IMR-90 (cell line): ENCODE measurements around the gene ADAMTS16. TPM values are rescaled to one million over a fixed set of nuclear protein-coding genes. Genes with fewer than 3 reads are reported as not detected.

Experiments used
- ATAC-seq: fragments of 200-7000 bp; cut with Tn5 transposase; 2 replicates; pipeline ENCODE4 v1.9.1; 2020; ENCODE audit warnings: low read depth, mild to moderate bottlenecking, moderate library complexity
- BruUV-seq: library from RNA; stranded (reverse); fragments of 400-500 nt; replicated peaks from 2 replicates; lab custom pipeline; 2021; lab: Mats Ljungman, UMichigan
- CTCF ChIA-PET: fragments of 300-600 bp; formaldehyde crosslinking; extraction: SDS; loops from one replicate; lab custom pipeline; 2021; ENCODE audit warnings: antibody characterized with exemption; lab: Yijun Ruan, JAX
- POLR2A ChIA-PET: fragments of 300-600 bp; sonication (Branson Sonifier 250); formaldehyde crosslinking; loops from one replicate; lab custom pipeline; 2022; ENCODE audit warnings: antibody characterized with exemption; ENCODE audit not compliant: unreplicated experiment; lab: Charles Lee
- DNase-seq: peaks from one replicate; pipeline ENCODE4 v3.0.0; 2013
- H2AFZ ChIP-seq: replicated peaks from 2 replicates; pipeline ENCODE3; 2013; ENCODE audit warnings: low read length, mild to moderate bottlenecking; ENCODE audit not compliant: poor library complexity
- H2AK5ac ChIP-seq: 2 replicates; pipeline ENCODE4 v1.6.1; 2013; ENCODE audit warnings: low read depth, low read length, inconsistent platforms
- H2AK9ac ChIP-seq: replicated peaks from 2 replicates; pipeline ENCODE3; 2013; ENCODE audit warnings: mild to moderate bottlenecking, low read depth, low read length, moderate library complexity; ENCODE audit not compliant: poor library complexity
- H2BK120ac ChIP-seq: 2 replicates; pipeline ENCODE4 v1.6.1; 2013; ENCODE audit warnings: low read depth, low read length, inconsistent platforms
- H2BK15ac ChIP-seq: 3 replicates; pipeline ENCODE4 v1.6.1; 2013; ENCODE audit warnings: low read depth, low read length, inconsistent platforms
- H2BK20ac ChIP-seq: 2 replicates; pipeline ENCODE4 v1.6.1; 2013; ENCODE audit warnings: low read depth, mild to moderate bottlenecking, inconsistent platforms, low read length, moderate library complexity
- H2BK5ac ChIP-seq: 2 replicates; pipeline ENCODE4 v1.6.1; 2013; ENCODE audit warnings: mild to moderate bottlenecking, low read depth, low read length, inconsistent platforms; ENCODE audit not compliant: poor library complexity, severe bottlenecking
- H3K14ac ChIP-seq: replicated peaks from 2 replicates; pipeline ENCODE4 v1.6.1; 2013; ENCODE audit warnings: low read depth, low read length, inconsistent platforms
- H3K18ac ChIP-seq: 2 replicates; pipeline ENCODE4 v1.6.1; 2013; ENCODE audit warnings: low read depth, low read length, control low read depth
- H3K23ac ChIP-seq: 2 replicates; pipeline ENCODE4 v1.6.1; 2013; ENCODE audit warnings: low read depth, low read length, inconsistent platforms
- H3K27ac ChIP-seq: 2 replicates; pipeline ENCODE4 v1.5.1; 2013; ENCODE audit warnings: mild to moderate bottlenecking, control low read depth, low read length; ENCODE audit not compliant: insufficient read depth
- H3K27me3 ChIP-seq: 2 replicates; pipeline ENCODE4 v1.6.1; 2013; ENCODE audit warnings: low read length; ENCODE audit not compliant: control insufficient read depth, insufficient read depth
- H3K36me3 ChIP-seq: 2 replicates; pipeline ENCODE4 v1.6.1; 2013; ENCODE audit warnings: low read length, mixed read lengths; ENCODE audit not compliant: control insufficient read depth, insufficient read depth
- H3K4ac ChIP-seq: 2 replicates; pipeline ENCODE4 v1.6.1; 2013; ENCODE audit warnings: low read depth, low read length, inconsistent platforms
- H3K4me1 ChIP-seq: 2 replicates; pipeline ENCODE4 v1.6.1; 2013; ENCODE audit warnings: low read length, mixed read lengths; ENCODE audit not compliant: control insufficient read depth, insufficient read depth
- H3K4me2 ChIP-seq: 2 replicates; pipeline ENCODE4 v1.6.1; 2013; ENCODE audit warnings: low read depth, mild to moderate bottlenecking, control low read depth, low read length, moderate library complexity
- H3K4me3 ChIP-seq: 2 replicates; pipeline ENCODE4 v1.5.1; 2013; ENCODE audit warnings: low read depth, mild to moderate bottlenecking, control low read depth, low read length, moderate library complexity; ENCODE audit not compliant: insufficient read depth
- H3K56ac ChIP-seq: 2 replicates; pipeline ENCODE4 v1.6.1; 2013; ENCODE audit warnings: low read length, inconsistent platforms; ENCODE audit not compliant: insufficient read depth; ENCODE audit errors: extremely low read depth
- H3K79me1 ChIP-seq, 2 experiments: 2 replicates each; pipeline ENCODE4 v1.6.1; 2013; ENCODE audit warnings: low read length in 2 of 2, inconsistent platforms in 1 of 2, low read depth in 1 of 2
- H3K9ac ChIP-seq: 2 replicates; pipeline ENCODE4 v1.6.1; 2013; ENCODE audit warnings: low read depth, low read length, control low read depth
- H3K9me1 ChIP-seq: 2 replicates; pipeline ENCODE4 v1.6.1; 2013; ENCODE audit warnings: low read length, inconsistent platforms; ENCODE audit not compliant: insufficient read depth
- H3K9me3 ChIP-seq: 2 replicates; pipeline ENCODE4 v1.6.1; 2013; ENCODE audit warnings: low read length; ENCODE audit not compliant: control insufficient read depth, insufficient read depth
- H4K20me1 ChIP-seq: 2 replicates; pipeline ENCODE4 v1.6.1; 2013; ENCODE audit warnings: low read length, inconsistent platforms; ENCODE audit not compliant: insufficient read depth
- H4K5ac ChIP-seq: 2 replicates; pipeline ENCODE4 v1.6.1; 2013; ENCODE audit warnings: mild to moderate bottlenecking, low read depth, low read length, control low read depth
- H4K8ac ChIP-seq, 2 experiments: 2 replicates each; pipeline ENCODE4 v1.6.1; 2013; ENCODE audit warnings: low read depth in 2 of 2, low read length in 2 of 2, control low read depth in 1 of 2, inconsistent platforms in 1 of 2
- H4K91ac ChIP-seq: 2 replicates; pipeline ENCODE4 v1.6.1; 2013; ENCODE audit warnings: low read depth, low read length, inconsistent platforms; ENCODE audit not compliant: insufficient read depth
- CHD1 ChIP-seq: IDR thresholded peaks from 2 replicates; pipeline ENCODE4 v1.6.1; 2012; ENCODE audit warnings: low read depth, low read length, improper control_type of control experiment
- FOS ChIP-seq: fragments of 150-350 bp; IDR thresholded peaks from 2 replicates; pipeline ENCODE4 v1.6.1; 2016; ENCODE audit warnings: low read depth, low read length
- MAFK ChIP-seq: IDR thresholded peaks from 2 replicates; pipeline ENCODE4 v1.6.1; 2012; ENCODE audit warnings: low read depth, low read length, improper control_type of control experiment
- MAZ ChIP-seq: IDR thresholded peaks from 2 replicates; pipeline ENCODE4 v1.6.1; 2012; ENCODE audit warnings: low read depth, mild to moderate bottlenecking, low read length, improper control_type of control experiment, moderate library complexity, borderline replicate concordance
- POLR2A ChIP-seq: IDR thresholded peaks from 2 replicates; pipeline ENCODE4 v1.6.1; 2012; ENCODE audit warnings: mild to moderate bottlenecking, low read depth, low read length
- RFX5 ChIP-seq: IDR thresholded peaks from 2 replicates; pipeline ENCODE4 v1.8.0; 2012; ENCODE audit warnings: low read depth, mild to moderate bottlenecking, low read length, moderate library complexity
- WGBS, 2 experiments: methylation state at CpG; one replicate each; pipeline versions ENCODE4 v1.1.5 to v1.1.7; 2013; ENCODE audit warnings: missing lambda C conversion rate in 2 of 2; ENCODE audit not compliant: insufficient read length in 1 of 2; ENCODE audit errors: extremely low coverage in 2 of 2; 5-methylcytosine and 5-hydroxymethylcytosine counted together
- dilution Hi-C: fragments of 300-500 bp; cut with HindIII; formaldehyde crosslinking; loops from one replicate; pipeline ENCODE4 v1.14.3; 2018; ENCODE audit warnings: low sequenced_read_pairs; ENCODE audit not compliant: unreplicated experiment
- in situ Hi-C: fragments of 300-500 bp; cut with MboI; formaldehyde crosslinking; loops from 3 replicates; pipeline ENCODE4 v1.14.3; 2019; ENCODE audit warnings: low sequenced_read_pairs, inconsistent platforms, mixed read lengths
- intact Hi-C: fragments of 100-400 bp; cut with micrococcal nuclease; formaldehyde crosslinking; loops from 2 replicates; pipeline ENCODE4 v1.10.0; 2022
- polyA plus RNA-seq, 3 experiments: library from polyadenylated mRNA; depleted of rRNA; stranded (reverse); fragments of >200 nt; gene quantifications; 2 replicates each; pipeline ENCODE4 v1.2.3, GENCODE V29; 2012; ENCODE audit warnings: low replicate concordance in 1 of 3
- total RNA-seq: library from RNA; depleted of rRNA; stranded (reverse); fragments of >200 nt; gene quantifications from 2 replicates; pipeline ENCODE4 v1.2.3, GENCODE V29; 2012
- TF ChIP-seq, protein P1 (sequence below): fragments of 150-350 bp; IDR thresholded peaks from 2 replicates; pipeline ENCODE4 v1.6.1; 2017; ENCODE audit warnings: mild to moderate bottlenecking, antibody characterized with exemption, low read length, low read depth
- TF ChIP-seq, protein P2 (sequence below): conservative IDR thresholded peaks from 2 replicates; pipeline ENCODE4 v1.5.1; 2012; ENCODE audit warnings: mild to moderate bottlenecking, low read depth, low read length, improper control_type of control experiment
- TF ChIP-seq, protein P3 (sequence below): fragments of 150-350 bp; IDR thresholded peaks from 2 replicates; pipeline ENCODE4 v1.6.1; 2016; ENCODE audit warnings: low read depth, mild to moderate bottlenecking, low read length, moderate library complexity, borderline replicate concordance

The ADAMTS16 gene
- total and polyA plus RNA-seq, 2 of the 4 experiments (the other 2 are of a cell fraction), result 0.09 to 0.18 TPM

DNA sequence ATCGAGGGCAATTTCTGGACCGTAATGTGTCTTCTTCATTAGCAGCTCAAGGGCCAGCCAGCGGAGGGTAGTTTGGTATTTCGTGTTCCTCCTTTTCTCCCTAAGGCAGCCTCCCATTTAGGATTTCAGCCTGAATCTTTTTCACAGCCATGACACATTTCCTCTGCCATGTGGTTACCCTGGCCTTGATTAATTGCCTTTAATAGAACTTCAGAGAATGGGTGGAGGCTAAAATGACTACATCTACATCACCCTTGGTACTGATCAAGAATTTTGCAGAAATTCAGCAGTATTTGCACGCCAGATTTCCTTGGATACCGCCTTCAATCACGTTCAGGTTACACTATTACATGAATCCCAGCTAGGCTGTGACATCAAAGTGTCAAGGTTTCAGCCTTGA is 58.0 kb downstream of the ADAMTS16 start:
- H4K5ac ChIP-seq, result no peak overlapping the region
- H3K18ac ChIP-seq, result no peak overlapping the region
- H3K4me3 ChIP-seq, result no peak overlapping the region
- no peaks in the 10 kb centered on the region for H3K27me3 ChIP-seq
- no peak overlapping the region for H2BK15ac ChIP-seq
- H4K20me1 ChIP-seq, result no peaks in the 10 kb centered on the region
- TF ChIP-seq, protein P1, sequence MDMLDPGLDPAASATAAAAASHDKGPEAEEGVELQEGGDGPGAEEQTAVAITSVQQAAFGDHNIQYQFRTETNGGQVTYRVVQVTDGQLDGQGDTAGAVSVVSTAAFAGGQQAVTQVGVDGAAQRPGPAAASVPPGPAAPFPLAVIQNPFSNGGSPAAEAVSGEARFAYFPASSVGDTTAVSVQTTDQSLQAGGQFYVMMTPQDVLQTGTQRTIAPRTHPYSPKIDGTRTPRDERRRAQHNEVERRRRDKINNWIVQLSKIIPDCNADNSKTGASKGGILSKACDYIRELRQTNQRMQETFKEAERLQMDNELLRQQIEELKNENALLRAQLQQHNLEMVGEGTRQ, result no peak
- TF ChIP-seq MAZ (no peak), POLR2A (no peak), CHD1 (no peak), MAFK (no peak), RFX5 (no peak), FOS (no peak)
- TF ChIP-seq, protein P2, sequence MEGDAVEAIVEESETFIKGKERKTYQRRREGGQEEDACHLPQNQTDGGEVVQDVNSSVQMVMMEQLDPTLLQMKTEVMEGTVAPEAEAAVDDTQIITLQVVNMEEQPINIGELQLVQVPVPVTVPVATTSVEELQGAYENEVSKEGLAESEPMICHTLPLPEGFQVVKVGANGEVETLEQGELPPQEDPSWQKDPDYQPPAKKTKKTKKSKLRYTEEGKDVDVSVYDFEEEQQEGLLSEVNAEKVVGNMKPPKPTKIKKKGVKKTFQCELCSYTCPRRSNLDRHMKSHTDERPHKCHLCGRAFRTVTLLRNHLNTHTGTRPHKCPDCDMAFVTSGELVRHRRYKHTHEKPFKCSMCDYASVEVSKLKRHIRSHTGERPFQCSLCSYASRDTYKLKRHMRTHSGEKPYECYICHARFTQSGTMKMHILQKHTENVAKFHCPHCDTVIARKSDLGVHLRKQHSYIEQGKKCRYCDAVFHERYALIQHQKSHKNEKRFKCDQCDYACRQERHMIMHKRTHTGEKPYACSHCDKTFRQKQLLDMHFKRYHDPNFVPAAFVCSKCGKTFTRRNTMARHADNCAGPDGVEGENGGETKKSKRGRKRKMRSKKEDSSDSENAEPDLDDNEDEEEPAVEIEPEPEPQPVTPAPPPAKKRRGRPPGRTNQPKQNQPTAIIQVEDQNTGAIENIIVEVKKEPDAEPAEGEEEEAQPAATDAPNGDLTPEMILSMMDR, result no peak
- TF ChIP-seq, protein P3, sequence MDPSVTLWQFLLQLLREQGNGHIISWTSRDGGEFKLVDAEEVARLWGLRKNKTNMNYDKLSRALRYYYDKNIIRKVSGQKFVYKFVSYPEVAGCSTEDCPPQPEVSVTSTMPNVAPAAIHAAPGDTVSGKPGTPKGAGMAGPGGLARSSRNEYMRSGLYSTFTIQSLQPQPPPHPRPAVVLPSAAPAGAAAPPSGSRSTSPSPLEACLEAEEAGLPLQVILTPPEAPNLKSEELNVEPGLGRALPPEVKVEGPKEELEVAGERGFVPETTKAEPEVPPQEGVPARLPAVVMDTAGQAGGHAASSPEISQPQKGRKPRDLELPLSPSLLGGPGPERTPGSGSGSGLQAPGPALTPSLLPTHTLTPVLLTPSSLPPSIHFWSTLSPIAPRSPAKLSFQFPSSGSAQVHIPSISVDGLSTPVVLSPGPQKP, result no peak
- no peak overlapping the region for H4K8ac ChIP-seq
- no peak overlapping the region for H2AFZ ChIP-seq
- intact Hi-C loops (no loop called here), in situ Hi-C loops (no loop called here), dilution Hi-C loops (no loop called here)
- no peak overlapping the region for H3K27ac ChIP-seq
- no peak overlapping the region for H3K23ac ChIP-seq
- H3K36me3 ChIP-seq, result no peaks in the 10 kb centered on the region
- H2BK120ac ChIP-seq, result no peak overlapping the region
- no peaks in the 10 kb centered on the region for H3K9me1 ChIP-seq
- H2AK9ac ChIP-seq, result no peak overlapping the region
- BruUV-seq, result no TSS peak
- ChIA-PET CTCF (interaction anchor here (0.6 kb wide), 1 partner anchor 18 kb away, joined by 3 read pairs; no protein-coding TSS in a partner anchor), POLR2A (no interaction called here)
- H4K91ac ChIP-seq, result no peak overlapping the region
- H3K14ac ChIP-seq, result no peak overlapping the region
- 20% methylated on average over 1 of the region's 7 CpGs; no CpG with 5 or more reads in 1 of the 2 experiments for WGBS, 2 experiments
- H3K56ac ChIP-seq, result no peak overlapping the region
- peaks cover 1% of the 10 kb centered on the region; the same call in 1 of the 2 replicates for H3K9me3 ChIP-seq
- H3K9ac ChIP-seq, result no peak overlapping the region
- no peak overlapping the region for H2BK5ac ChIP-seq
- H2AK5ac ChIP-seq, result no peak overlapping the region
- no peak overlapping the region for H3K4me2 ChIP-seq
- H2BK20ac ChIP-seq, result no peak overlapping the region
- DNase-seq (no peak), ATAC-seq (no peak)
- no peak overlapping the region for H3K4ac ChIP-seq
- H3K79me1 ChIP-seq, result no peaks in the 10 kb centered on the region
- H3K4me1 ChIP-seq, result no peaks in the 10 kb centered on the region
